Mammary epithelial cell (primary cell): ENCODE measurements around the gene ITGA11.

Source experiments
- EZH2 ChIP-seq: IDR thresholded peaks from 2 replicates; pipeline ENCODE4 v1.6.1; 2012; ENCODE audit warnings: low read length, inconsistent platforms, borderline replicate concordance
- TF ChIP-seq, protein P1 (sequence below), 2 donors: IDR thresholded peaks in 1 of 2; conservative IDR thresholded peaks in 1 of 2; 2 replicates each; pipeline ENCODE4 v1.5.1; 2011 to 2012; ENCODE audit warnings: inconsistent platforms in 2 of 2, low read length in 2 of 2, mild to moderate bottlenecking in 2 of 2, control low read depth in 1 of 2, low read depth in 1 of 2; ENCODE audit not compliant: insufficient read depth in 1 of 2; ENCODE audit errors: extremely low read depth in 1 of 2

DNA sequence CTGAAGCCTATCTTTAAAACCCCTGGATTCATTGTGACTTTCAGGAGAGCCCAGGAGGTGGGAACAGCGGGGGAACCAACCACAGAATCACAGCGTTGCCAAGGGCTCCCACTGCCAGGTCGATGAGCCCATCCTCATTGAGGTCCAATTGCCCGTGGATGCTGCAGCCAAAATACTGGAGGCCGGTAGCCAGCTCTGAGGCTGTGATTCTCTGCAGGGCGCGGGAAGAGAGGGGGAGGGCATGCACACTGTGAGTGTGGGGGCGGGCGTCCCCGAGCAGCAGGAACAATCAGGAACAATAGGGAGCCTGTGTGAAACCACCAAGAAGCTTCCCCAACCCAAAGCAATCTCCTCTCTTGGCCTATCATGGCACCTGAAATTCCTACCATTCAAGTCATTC lies 101.1 kb downstream of the ITGA11 start:
- TF ChIP-seq, protein P1, sequence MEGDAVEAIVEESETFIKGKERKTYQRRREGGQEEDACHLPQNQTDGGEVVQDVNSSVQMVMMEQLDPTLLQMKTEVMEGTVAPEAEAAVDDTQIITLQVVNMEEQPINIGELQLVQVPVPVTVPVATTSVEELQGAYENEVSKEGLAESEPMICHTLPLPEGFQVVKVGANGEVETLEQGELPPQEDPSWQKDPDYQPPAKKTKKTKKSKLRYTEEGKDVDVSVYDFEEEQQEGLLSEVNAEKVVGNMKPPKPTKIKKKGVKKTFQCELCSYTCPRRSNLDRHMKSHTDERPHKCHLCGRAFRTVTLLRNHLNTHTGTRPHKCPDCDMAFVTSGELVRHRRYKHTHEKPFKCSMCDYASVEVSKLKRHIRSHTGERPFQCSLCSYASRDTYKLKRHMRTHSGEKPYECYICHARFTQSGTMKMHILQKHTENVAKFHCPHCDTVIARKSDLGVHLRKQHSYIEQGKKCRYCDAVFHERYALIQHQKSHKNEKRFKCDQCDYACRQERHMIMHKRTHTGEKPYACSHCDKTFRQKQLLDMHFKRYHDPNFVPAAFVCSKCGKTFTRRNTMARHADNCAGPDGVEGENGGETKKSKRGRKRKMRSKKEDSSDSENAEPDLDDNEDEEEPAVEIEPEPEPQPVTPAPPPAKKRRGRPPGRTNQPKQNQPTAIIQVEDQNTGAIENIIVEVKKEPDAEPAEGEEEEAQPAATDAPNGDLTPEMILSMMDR (conservative IDR thresholded peaks at IDR 0.05 in 1 of 2, IDR thresholded peaks at IDR 0.05 in 1 of 2; ENCODE audit: extremely low read depth in 1 of 2, insufficient read depth in 1 of 2, low read depth in 1 of 2, low read length in 2 of 2), result no peak
- no peak for TF ChIP-seq EZH2
